Prostate gland (tissue), 2 donors: ENCODE data around the gene PIP5K1C.
"Not testable (repeated sequence)": the region's sequence is repeated elsewhere in the genome, so short reads cannot be mapped to it uniquely, and the experiment has no call there.

Experiments
- CTCF ChIP-seq, 4 experiments: fragments of 200-600 bp in 2 of 4; fragments of 450-650 bp in 2 of 4; sonication (generic) in 2 of 4; IDR thresholded peaks; 1 replicate in 3 of 4; 2 replicates in 1 of 4; pipeline ENCODE4 v1.5.1; 2016 to 2019; ENCODE audit warnings: antibody characterized with exemption in 4 of 4, mild to moderate bottlenecking in 2 of 4, moderate library complexity in 2 of 4
- POLR2A ChIP-seq: fragments of 450-650 bp; IDR thresholded peaks from one replicate; pipeline ENCODE4 v1.6.1; 2016; ENCODE audit warnings: antibody characterized with exemption, mild to moderate bottlenecking
- POLR2AphosphoS5 ChIP-seq: sonication (generic); formaldehyde crosslinking; IDR thresholded peaks from one replicate; pipeline ENCODE4 v1.6.1; 2017; ENCODE audit warnings: antibody characterized with exemption

GRCh38 chr19:3581792-3582191, 118.5 kb downstream of the PIP5K1C start:
- TF ChIP-seq POLR2AphosphoS5; CTCF (IDR thresholded peaks at IDR 0.05); POLR2A: not testable (repeated sequence)
